Stimulated activated CD8-positive, alpha-beta memory T cell treated with anti-CD3 and anti-CD28 coated beads, Interleukin-4, amount 100 ng/mL, for 48 hours (primary cell): ENCODE data around the gene CTNNA3.
A peak's percentile ranks its signal among the peaks of the same experiment; 100 is the strongest.

ENCODE experiments used
- DNase-seq: peaks from one replicate; pipeline ENCODE4 v3.0.0-alpha.2; 2020

The CTNNA3 gene

DNA sequence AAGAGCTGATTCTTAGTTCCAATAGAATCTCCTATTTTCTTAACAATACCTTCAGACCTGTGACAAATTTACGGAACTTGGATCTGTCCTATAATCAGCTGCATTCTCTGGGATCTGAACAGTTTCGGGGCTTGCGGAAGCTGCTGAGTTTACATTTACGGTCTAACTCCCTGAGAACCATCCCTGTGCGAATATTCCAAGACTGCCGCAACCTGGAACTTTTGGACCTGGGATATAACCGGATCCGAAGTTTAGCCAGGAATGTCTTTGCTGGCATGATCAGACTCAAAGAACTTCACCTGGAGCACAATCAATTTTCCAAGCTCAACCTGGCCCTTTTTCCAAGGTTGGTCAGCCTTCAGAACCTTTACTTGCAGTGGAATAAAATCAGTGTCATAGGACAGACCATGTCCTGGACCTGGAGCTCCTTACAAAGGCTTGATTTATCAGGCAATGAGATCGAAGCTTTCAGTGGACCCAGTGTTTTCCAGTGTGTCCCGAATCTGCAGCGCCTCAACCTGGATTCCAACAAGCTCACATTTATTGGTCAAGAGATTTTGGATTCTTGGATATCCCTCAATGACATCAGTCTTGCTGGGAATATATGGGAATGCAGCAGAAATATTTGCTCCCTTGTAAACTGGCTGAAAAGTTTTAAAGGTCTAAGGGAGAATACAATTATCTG, 768.6 kb downstream of the CTNNA3 start:
- DNase-seq = no peak

DNA sequence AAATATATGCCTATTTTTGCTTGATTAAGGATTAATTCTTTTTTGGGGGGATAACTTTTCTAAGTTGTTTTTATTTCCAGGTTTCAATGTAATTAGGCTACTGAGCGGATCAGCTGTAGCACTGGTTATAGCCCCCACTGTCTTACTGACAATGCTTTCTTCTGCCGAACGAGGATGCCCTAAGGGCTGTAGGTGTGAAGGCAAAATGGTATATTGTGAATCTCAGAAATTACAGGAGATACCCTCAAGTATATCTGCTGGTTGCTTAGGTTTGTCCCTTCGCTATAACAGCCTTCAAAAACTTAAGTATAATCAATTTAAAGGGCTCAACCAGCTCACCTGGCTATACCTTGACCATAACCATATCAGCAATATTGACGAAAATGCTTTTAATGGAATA, 769.2 kb downstream of the CTNNA3 start:
- DNase-seq = no peak

- peak; percentile 25 for DNase-seq
Measured at GRCh38 chr10:66925896-66926715, 769.9 kb downstream of the CTNNA3 start, which contains the start of gene LRRTM3. Gene LRRTM3, plus strand, starts transcription at chr10:66926036.

- DNase-seq = no peak
Measured at GRCh38 chr10:66925373-66925772, 770.6 kb downstream of the CTNNA3 start.

DNA sequence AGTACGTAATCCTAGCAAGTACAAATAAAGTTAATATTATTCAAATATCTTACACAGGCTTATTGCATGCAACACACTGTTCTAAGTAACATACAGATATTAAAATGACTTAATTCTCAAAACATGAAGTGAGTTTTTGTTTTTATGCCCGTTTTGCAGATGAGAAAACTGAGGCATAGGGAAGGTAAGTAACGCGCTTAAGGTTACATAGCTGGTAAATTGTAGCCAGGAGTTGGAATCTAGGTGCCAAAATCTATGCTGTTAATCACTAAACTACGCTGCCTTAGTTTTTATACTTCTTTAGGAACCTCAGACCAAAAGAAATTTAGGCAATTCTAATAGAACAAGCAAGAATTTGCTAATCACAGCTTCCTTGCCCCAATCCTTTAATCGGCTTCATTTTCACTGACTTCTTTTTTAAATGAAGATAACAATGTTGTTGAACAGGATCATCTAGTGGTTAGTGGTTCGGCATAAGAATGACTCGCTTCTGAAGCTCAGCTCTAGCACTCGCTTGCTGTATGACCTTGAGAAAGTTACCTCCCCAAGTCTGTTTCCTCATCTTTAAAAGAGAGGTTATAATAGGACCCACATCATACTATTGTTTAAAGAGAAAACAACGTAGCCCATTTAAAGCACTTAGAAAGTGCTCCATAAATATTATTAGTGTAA, 771.2 kb downstream of the CTNNA3 start:
- DNase-seq = no peak

GRCh38 chr10:66919248-66919647, 776.7 kb downstream of the CTNNA3 start:
- no peak for DNase-seq

- no peak for DNase-seq
Measured at GRCh38 chr10:66917104-66917503, 778.9 kb downstream of the CTNNA3 start.

DNA sequence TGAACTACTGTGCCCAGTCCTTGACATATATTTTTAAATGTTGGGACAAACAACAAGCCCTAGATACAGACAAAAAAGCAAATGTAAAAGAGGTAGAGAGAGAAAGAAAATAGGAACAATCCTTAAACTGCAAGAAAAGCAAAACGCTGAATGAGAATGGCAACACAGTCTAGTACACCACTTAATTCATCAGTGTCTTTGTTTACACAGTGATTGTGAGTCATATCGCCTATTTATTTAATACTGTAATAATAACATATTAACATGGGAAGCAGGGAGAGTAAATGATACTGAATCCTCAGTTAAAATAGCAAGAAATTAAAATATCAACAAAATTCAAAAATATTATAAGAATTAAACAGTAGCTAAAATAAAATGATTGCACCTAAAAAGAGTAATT, 780.0 kb downstream of the CTNNA3 start:
- no peak for DNase-seq

GRCh38 chr10:66910671-66911070, 785.3 kb downstream of the CTNNA3 start:
- DNase-seq = no peak

DNA sequence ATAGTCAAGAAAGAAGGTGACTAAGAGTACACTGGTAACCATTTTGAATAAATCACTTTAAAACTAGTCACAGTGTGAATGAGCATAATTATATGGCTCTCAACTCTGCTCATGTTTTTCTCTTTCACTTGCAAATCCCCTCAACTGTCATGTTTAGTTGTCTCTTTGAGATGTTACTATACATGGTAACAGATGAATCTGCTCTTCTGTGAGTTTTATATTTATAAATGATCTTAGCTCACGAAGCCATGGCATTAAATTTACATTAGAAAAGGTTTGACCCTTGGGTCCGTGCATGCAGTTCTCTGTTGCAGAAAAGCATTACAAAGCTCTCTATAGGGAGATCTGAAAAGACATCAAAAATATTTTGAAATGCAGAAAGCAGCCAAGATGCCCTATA, 803.1 kb downstream of the CTNNA3 start:
- no peak for DNase-seq

- no peak for DNase-seq
Measured at GRCh38 chr10:66888237-66888636, 807.8 kb downstream of the CTNNA3 start.

DNA sequence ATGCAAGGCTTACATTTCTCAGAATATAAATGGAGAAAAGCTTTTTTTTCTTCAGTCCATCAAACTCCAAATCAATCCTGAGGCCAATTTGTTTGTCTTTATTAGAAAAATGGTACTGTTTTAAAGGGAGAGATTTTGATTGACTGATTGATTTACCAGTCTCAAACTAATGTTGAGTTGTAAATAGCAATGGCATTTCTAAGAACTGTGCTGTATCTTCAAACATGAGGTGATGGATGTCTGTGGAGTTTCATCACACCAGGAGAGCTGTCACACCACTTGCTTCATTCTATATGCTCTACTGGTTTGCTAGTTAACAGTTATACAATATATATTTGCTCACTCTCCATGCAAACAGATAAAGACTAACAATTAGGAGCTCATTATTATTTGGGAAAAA, 809.1 kb downstream of the CTNNA3 start:
- DNase-seq = no peak

DNA sequence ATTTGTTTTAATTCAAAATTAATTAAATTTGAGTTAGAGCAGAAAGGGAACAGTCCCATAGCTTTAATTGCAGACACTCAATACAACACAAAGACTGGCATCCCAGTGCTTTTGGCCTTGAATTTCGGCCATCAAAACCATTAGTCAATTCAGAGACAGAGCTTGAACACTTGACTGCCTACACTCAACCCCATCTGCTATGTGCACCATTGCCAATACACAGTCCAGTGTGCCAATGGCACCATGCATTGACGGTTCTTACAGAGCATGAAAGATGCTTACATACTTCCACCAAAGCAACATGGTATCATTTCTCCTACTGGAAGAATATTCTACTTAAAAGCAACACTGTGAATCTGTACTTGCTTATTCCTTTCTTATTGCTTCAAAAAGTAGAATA, 813.7 kb downstream of the CTNNA3 start:
- no peak for DNase-seq

GRCh38 chr10:66881814-66882213, 814.2 kb downstream of the CTNNA3 start:
- no peak for DNase-seq

GRCh38 chr10:66880826-66881225, 815.2 kb downstream of the CTNNA3 start:
- no peak for DNase-seq

DNA sequence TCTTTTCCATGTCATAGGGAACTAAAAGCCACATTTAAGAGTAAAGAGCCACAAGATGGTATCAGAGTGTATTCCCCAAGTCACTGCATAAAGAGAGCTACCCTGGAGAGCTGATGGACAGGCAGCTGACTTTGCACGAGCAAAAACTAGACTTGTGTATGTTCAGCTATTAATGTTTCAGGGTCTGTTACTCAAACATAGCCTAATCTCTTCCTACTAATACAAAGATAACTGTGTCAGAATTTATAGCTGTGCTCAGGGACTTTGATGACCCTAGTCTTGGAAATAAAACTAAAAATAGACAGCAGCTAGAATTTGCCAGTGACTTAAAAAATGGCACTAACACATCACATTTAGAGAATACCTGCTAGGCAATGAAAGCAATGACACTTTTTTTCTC, 815.7 kb downstream of the CTNNA3 start:
- no peak for DNase-seq

- no peak for DNase-seq
Measured at GRCh38 chr10:66877361-66877760, 818.6 kb downstream of the CTNNA3 start.

DNA sequence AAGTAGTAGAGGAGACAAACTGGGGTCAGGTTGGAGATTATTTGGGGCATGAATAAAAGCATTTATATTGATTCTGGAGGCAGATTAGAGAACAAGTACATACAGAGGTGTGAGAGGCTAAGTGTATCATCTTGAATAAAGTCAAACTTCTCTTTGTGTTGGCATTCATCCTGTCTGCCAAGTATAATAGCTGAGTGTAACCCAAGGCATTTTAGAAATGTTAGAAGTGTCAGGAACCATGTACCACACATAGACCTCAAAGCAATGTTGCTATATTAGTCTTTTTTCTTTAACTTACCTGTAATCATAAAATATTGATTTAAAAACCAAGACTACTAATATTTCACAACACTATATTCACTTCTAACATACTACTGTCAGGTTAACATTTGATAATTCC, 826.4 kb downstream of the CTNNA3 start:
- DNase-seq = no peak

GRCh38 chr10:66862687-66863258, 833.2 kb downstream of the CTNNA3 start:
- DNase-seq = no peak

- DNase-seq = no peak
Measured at GRCh38 chr10:66860376-66860945, 835.5 kb downstream of the CTNNA3 start.

- no peak for DNase-seq
Measured at GRCh38 chr10:66852811-66853210, 843.2 kb downstream of the CTNNA3 start.

DNA sequence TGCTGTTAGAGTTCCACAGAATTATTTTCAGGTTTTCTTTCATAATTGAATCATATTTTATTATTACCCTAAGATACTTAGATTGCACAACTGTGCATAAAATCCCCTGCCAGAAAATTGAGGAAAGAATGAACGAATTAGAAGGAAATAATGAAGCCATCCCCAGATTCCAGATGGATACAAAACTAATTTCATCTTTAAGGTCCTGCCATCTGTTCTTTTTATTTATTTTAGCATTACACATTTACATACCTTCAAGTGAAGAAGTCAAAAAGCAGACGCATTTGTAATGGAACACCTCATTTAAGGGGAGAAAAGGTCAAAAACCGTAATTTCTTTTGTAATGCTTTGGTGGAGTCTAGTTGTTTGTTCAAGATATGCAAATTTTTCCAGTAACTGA, 847.1 kb downstream of the CTNNA3 start:
- no peak for DNase-seq
